Immature natural killer cell (primary cell): ENCODE measurements around the gene HSD3B7. TPM values are rescaled to one million over a fixed set of nuclear protein-coding genes. Genes with fewer than 3 reads are reported as not detected.
A peak's percentile ranks its signal among the peaks of the same experiment; 100 is the strongest.

Experiments used
- DNase-seq, 3 donors: peaks; one replicate each; pipeline ENCODE4 v3.0.0; 2022; ENCODE audit warnings: mixed read lengths in 1 of 3
- H3K27ac Mint-ChIP-seq, 6 donors: one replicate each; pipeline ENCODE4 v1.8.0; 2020; ENCODE audit warnings: mixed read lengths in 6 of 6, mild to moderate bottlenecking in 5 of 6, inconsistent platforms in 4 of 6, moderate library complexity in 3 of 6
- H3K27me3 Mint-ChIP-seq, 3 donors: one replicate each; pipeline ENCODE4 v1.8.0; 2020 to 2021; ENCODE audit warnings: low read depth in 3 of 3, mild to moderate bottlenecking in 3 of 3, mixed read lengths in 3 of 3, moderate library complexity in 3 of 3, inconsistent platforms in 1 of 3
- H3K36me3 Mint-ChIP-seq, 3 donors: one replicate each; pipeline ENCODE4 v1.8.0; 2020; ENCODE audit warnings: mixed read lengths in 3 of 3, inconsistent platforms in 2 of 3, mild to moderate bottlenecking in 2 of 3
- H3K4me1 Mint-ChIP-seq, 2 donors: one replicate each; pipeline ENCODE4 v1.8.0; 2020; ENCODE audit warnings: inconsistent platforms in 2 of 2, mild to moderate bottlenecking in 2 of 2, mixed read lengths in 2 of 2, moderate library complexity in 1 of 2
- H3K4me3 Mint-ChIP-seq, 5 donors: one replicate each; pipeline ENCODE4 v1.8.0; 2020; ENCODE audit warnings: mild to moderate bottlenecking in 5 of 5, mixed read lengths in 5 of 5, inconsistent platforms in 3 of 5, moderate library complexity in 3 of 5
- H3K9me3 Mint-ChIP-seq, 6 donors: one replicate each; pipeline ENCODE4 v1.8.0; 2020; ENCODE audit warnings: mild to moderate bottlenecking in 6 of 6, mixed read lengths in 6 of 6, inconsistent platforms in 4 of 6, moderate library complexity in 3 of 6
- polyA plus RNA-seq, 3 donors: library from polyadenylated mRNA; unstranded; fragments of 300-500 nt; fragmentation: Illumina TruSeq; gene quantifications; one replicate each; pipeline ENCODE4 v1.2.3, GENCODE V29; 2021

The HSD3B7 gene
- polyA plus RNA-seq, 3 donors from 2014 or later, result not detected

- Mint-ChIP-seq H3K4me1 (peaks cover 0 to 3% of the 10 kb centered on the region in 2 donors), H3K36me3 (peaks cover 3 to 16% (median 4%) of the 10 kb centered on the region in 3 donors), H3K9me3 (no peaks in the 10 kb centered on the region), H3K27me3 (peaks cover 0 to 4% (median 3%) of the 10 kb centered on the region in 3 donors), H3K4me3 (no peak overlapping the region), H3K27ac (peak overlapping the region in 1 of 6 donors; percentile 42)
- DNase-seq, result no peak
Measured at GRCh38 chr16:30980434-30980833, 4.6 kb upstream of the HSD3B7 start.

- Mint-ChIP-seq H3K27me3 (peaks cover 0 to 4% (median 3%) of the 10 kb centered on the region in 3 donors), H3K36me3 (peaks cover 3 to 12% (median 4%) of the 10 kb centered on the region in 3 donors), H3K27ac (no peak overlapping the region), H3K4me3 (no peak overlapping the region), H3K9me3 (no peaks in the 10 kb centered on the region), H3K4me1 (peaks cover 0 to 3% of the 10 kb centered on the region in 2 donors)
- DNase-seq, result no peak
Measured at GRCh38 chr16:30980959-30981358, 4.0 kb upstream of the HSD3B7 start.

- no peak overlapping the region for H3K4me3 Mint-ChIP-seq
Measured at GRCh38 chr16:30982548-30983288, 2.3 kb upstream of the HSD3B7 start.

GRCh38 chr16:30983289-30983889, 1.6 kb upstream of the HSD3B7 start:
- H3K27me3 Mint-ChIP-seq, result peaks cover 0 to 4% (median 3%) of the 10 kb centered on the region in 3 donors
- H3K4me3 Mint-ChIP-seq, result no peak overlapping the region
- DNase-seq, result no peak
- no peaks in the 10 kb centered on the region for H3K9me3 Mint-ChIP-seq
- peaks cover 0 to 3% of the 10 kb centered on the region in 2 donors for H3K4me1 Mint-ChIP-seq
- peaks cover 0 to 3% (median 0%) of the 10 kb centered on the region in 3 donors for H3K36me3 Mint-ChIP-seq
- H3K27ac Mint-ChIP-seq, result no peak overlapping the region

More at GRCh38 chr16:30982548-30983288, 2.3 kb upstream of the HSD3B7 start:
- no peak for DNase-seq
- peaks cover 0 to 3% of the 10 kb centered on the region in 2 donors for H3K4me1 Mint-ChIP-seq
- peaks cover 0 to 3% (median 0%) of the 10 kb centered on the region in 3 donors for H3K36me3 Mint-ChIP-seq
- peak overlapping the region in 1 of 6 donors; percentile 65 for H3K27ac Mint-ChIP-seq
- no peaks in the 10 kb centered on the region for H3K9me3 Mint-ChIP-seq
- H3K27me3 Mint-ChIP-seq, result peaks cover 0 to 4% (median 3%) of the 10 kb centered on the region in 3 donors

GRCh38 chr16:30983898-30984610, 953 bp upstream of the HSD3B7 start:
- no peaks in the 10 kb centered on the region for H3K9me3 Mint-ChIP-seq
- no peaks in the 10 kb centered on the region for H3K4me1 Mint-ChIP-seq
- no peak overlapping the region for H3K27ac Mint-ChIP-seq
- no peak overlapping the region for H3K4me3 Mint-ChIP-seq
- H3K27me3 Mint-ChIP-seq, result peaks cover 0 to 4% (median 3%) of the 10 kb centered on the region in 3 donors
- DNase-seq, result no peak
- no peaks in the 10 kb centered on the region for H3K36me3 Mint-ChIP-seq

GRCh38 chr16:30985401-30986128, 558 bp downstream of the HSD3B7 start:
- no peaks in the 10 kb centered on the region for H3K9me3 Mint-ChIP-seq
- H3K27ac Mint-ChIP-seq, result no peak overlapping the region
- H3K4me1 Mint-ChIP-seq, result no peaks in the 10 kb centered on the region
- DNase-seq, result no peak
- H3K4me3 Mint-ChIP-seq, result no peak overlapping the region
- no peaks in the 10 kb centered on the region for H3K36me3 Mint-ChIP-seq
- peaks cover 0 to 4% (median 3%) of the 10 kb centered on the region in 3 donors for H3K27me3 Mint-ChIP-seq

GRCh38 chr16:30986129-30986991, 1.4 kb downstream of the HSD3B7 start:
- Mint-ChIP-seq H3K4me3 (no peak overlapping the region), H3K4me1 (no peaks in the 10 kb centered on the region), H3K36me3 (no peaks in the 10 kb centered on the region), H3K27ac (no peak overlapping the region), H3K9me3 (no peaks in the 10 kb centered on the region), H3K27me3 (peaks cover 0 to 5% (median 2%) of the 10 kb centered on the region in 3 donors)
- DNase-seq, result no peak

GRCh38 chr16:30987581-30988190, 2.7 kb downstream of the HSD3B7 start:
- Mint-ChIP-seq H3K27ac (no peak overlapping the region), H3K4me3 (no peak overlapping the region), H3K4me1 (peaks cover 0 to under 1% of the 10 kb centered on the region in 2 donors), H3K27me3 (peaks cover 0 to 3% (median 0%) of the 10 kb centered on the region in 3 donors), H3K36me3 (no peaks in the 10 kb centered on the region), H3K9me3 (no peaks in the 10 kb centered on the region)
- no peak for DNase-seq

- Mint-ChIP-seq H3K27ac (no peak overlapping the region), H3K4me1 (peaks cover 0 to 4% of the 10 kb centered on the region in 2 donors), H3K4me3 (no peak overlapping the region), H3K27me3 (peaks cover 0 to 4% (median 1%) of the 10 kb centered on the region in 3 donors), H3K9me3 (no peaks in the 10 kb centered on the region), H3K36me3 (no peaks in the 10 kb centered on the region)
- DNase-seq, result no peak
Measured at GRCh38 chr16:30989469-30990047, 4.6 kb downstream of the HSD3B7 start.

- no peaks in the 10 kb centered on the region for H3K9me3 Mint-ChIP-seq
- H3K4me1 Mint-ChIP-seq, result peaks cover 0 to 4% of the 10 kb centered on the region in 2 donors
- H3K27me3 Mint-ChIP-seq, result peaks cover 0 to 4% (median 1%) of the 10 kb centered on the region in 3 donors
- DNase-seq, result no peak
- H3K4me3 Mint-ChIP-seq, result no peak overlapping the region
- H3K36me3 Mint-ChIP-seq, result no peaks in the 10 kb centered on the region
- no peak overlapping the region for H3K27ac Mint-ChIP-seq
Measured at GRCh38 chr16:30990105-30990504, 5.1 kb downstream of the HSD3B7 start.

- no peak overlapping the region for H3K27ac Mint-ChIP-seq
- H3K36me3 Mint-ChIP-seq, result no peaks in the 10 kb centered on the region
- H3K4me3 Mint-ChIP-seq, result no peak overlapping the region
- no peak for DNase-seq
- H3K4me1 Mint-ChIP-seq, result peaks cover 0 to 4% of the 10 kb centered on the region in 2 donors
- no peaks in the 10 kb centered on the region for H3K9me3 Mint-ChIP-seq
- peaks cover 1 to 4% (median 3%) of the 10 kb centered on the region in 3 donors for H3K27me3 Mint-ChIP-seq
Measured at GRCh38 chr16:30991052-30991451, 6.0 kb downstream of the HSD3B7 start.

- Mint-ChIP-seq H3K9me3 (no peaks in the 10 kb centered on the region), H3K4me1 (peaks cover 4 to 7% of the 10 kb centered on the region in 2 donors), H3K27ac (no peak overlapping the region), H3K4me3 (no peak overlapping the region), H3K36me3 (no peaks in the 10 kb centered on the region), H3K27me3 (peaks cover 1 to 6% (median 4%) of the 10 kb centered on the region in 3 donors)
- no peak for DNase-seq
Measured at GRCh38 chr16:30992276-30992780, 7.3 kb downstream of the HSD3B7 start.
